Liver (tissue), 9 donors: ENCODE results near the gene CNOT4. TPM values are rescaled to one million over a fixed set of nuclear protein-coding genes. Genes with fewer than 3 reads are reported as not detected.

ENCODE experiments used
- DNase-seq: peaks from one replicate; pipeline ENCODE4 v3.0.0-alpha.2; 2017; ENCODE audit warnings: low spot score
- H3K27ac ChIP-seq, 2 donors: one replicate each; pipeline ENCODE4 v1.7.0; 2013; ENCODE audit warnings: inconsistent platforms in 2 of 2, low read length in 2 of 2, control low read depth in 1 of 2, low read depth in 1 of 2, mild to moderate bottlenecking in 1 of 2
- H3K27me3 ChIP-seq, 4 donors: one replicate each; pipeline versions ENCODE4 v1.6.1 to v1.7.0; 2013; ENCODE audit warnings: low read length in 3 of 4, inconsistent platforms in 1 of 4, mild to moderate bottlenecking in 1 of 4, moderate library complexity in 1 of 4; ENCODE audit not compliant: control insufficient read depth in 4 of 4, insufficient read depth in 4 of 4
- H3K36me3 ChIP-seq, 4 donors: one replicate each; pipeline versions ENCODE4 v1.6.1 to v1.7.0; 2013; ENCODE audit warnings: low read length in 3 of 4, mild to moderate bottlenecking in 3 of 4, low read depth in 1 of 4, moderate library complexity in 1 of 4; ENCODE audit not compliant: control insufficient read depth in 4 of 4, insufficient read depth in 3 of 4
- H3K4me1 ChIP-seq, 4 donors: one replicate each; pipeline versions ENCODE4 v1.6.1 to v1.7.0; 2013; ENCODE audit warnings: low read length in 3 of 4, mild to moderate bottlenecking in 3 of 4, moderate library complexity in 1 of 4; ENCODE audit not compliant: control insufficient read depth in 4 of 4, insufficient read depth in 4 of 4
- H3K4me3 ChIP-seq, 3 donors: one replicate each; pipeline versions ENCODE4 v1.6.1 to v1.7.0; 2013; ENCODE audit warnings: low read length in 3 of 3, control low read depth in 1 of 3, low read depth in 1 of 3, mild to moderate bottlenecking in 1 of 3
- H3K9ac ChIP-seq, 2 donors: one replicate each; pipeline ENCODE4 v1.7.0; 2013; ENCODE audit warnings: low read length in 2 of 2, mild to moderate bottlenecking in 2 of 2, moderate library complexity in 2 of 2, control low read depth in 1 of 2, low read depth in 1 of 2
- H3K9me3 ChIP-seq, 4 donors: one replicate each; pipeline versions ENCODE4 v1.6.1 to v1.7.0; 2013; ENCODE audit warnings: low read length in 3 of 4; ENCODE audit not compliant: control insufficient read depth in 4 of 4
- ATF3 ChIP-seq: IDR thresholded peaks from 2 replicates; pipeline ENCODE4 v1.6.1; 2016; ENCODE audit warnings: antibody characterized with exemption
- CTCF ChIP-seq: fragments of 150-350 bp; IDR thresholded peaks from 2 replicates; pipeline ENCODE4 v1.5.1; 2017; ENCODE audit warnings: improper control_type of control experiment, low read depth, low read length; ENCODE audit not compliant: missing input control
- FOXA1 ChIP-seq: IDR thresholded peaks from 2 replicates; pipeline ENCODE4 v1.6.1; 2016; ENCODE audit warnings: antibody characterized with exemption
- FOXA2 ChIP-seq: IDR thresholded peaks from 2 replicates; pipeline ENCODE4 v1.6.1; 2016; ENCODE audit warnings: antibody characterized with exemption
- HNF4A ChIP-seq, 2 donors: conservative IDR thresholded peaks; 2 replicates each; pipeline ENCODE4 v1.6.1; 2016; ENCODE audit warnings: antibody characterized with exemption in 2 of 2, mild to moderate bottlenecking in 2 of 2
- HNF4G ChIP-seq: IDR thresholded peaks from 2 replicates; pipeline ENCODE4 v1.6.1; 2016; ENCODE audit warnings: antibody characterized with exemption
- JUND ChIP-seq, 2 donors: IDR thresholded peaks; 2 replicates each; pipeline ENCODE4 v1.6.1; 2016; ENCODE audit warnings: antibody characterized with exemption in 2 of 2
- MAX ChIP-seq: IDR thresholded peaks from 2 replicates; pipeline ENCODE4 v1.6.1; 2016; ENCODE audit warnings: antibody characterized with exemption
- NR2F2 ChIP-seq: IDR thresholded peaks from 2 replicates; pipeline ENCODE4 v1.6.1; 2016; ENCODE audit warnings: antibody characterized with exemption
- RAD21 ChIP-seq, 2 donors: IDR thresholded peaks; 2 replicates each; pipeline ENCODE4 v1.6.1; 2016; ENCODE audit warnings: antibody characterized with exemption in 2 of 2, mild to moderate bottlenecking in 2 of 2
- REST ChIP-seq: IDR thresholded peaks from 2 replicates; pipeline ENCODE4 v1.6.1; 2016; ENCODE audit warnings: antibody characterized with exemption, mild to moderate bottlenecking
- RXRA ChIP-seq, 2 donors: IDR thresholded peaks; 2 replicates each; pipeline ENCODE4 v1.6.1; 2017 to 2018; ENCODE audit warnings: antibody characterized with exemption in 2 of 2, mild to moderate bottlenecking in 1 of 2
- SP1 ChIP-seq: IDR thresholded peaks from 2 replicates; pipeline ENCODE4 v1.6.1; 2018; ENCODE audit warnings: antibody characterized with exemption, mild to moderate bottlenecking
- TAF1 ChIP-seq: conservative IDR thresholded peaks from 2 replicates; pipeline ENCODE4 v1.6.1; 2016; ENCODE audit warnings: antibody characterized with exemption, mild to moderate bottlenecking
- YY1 ChIP-seq: IDR thresholded peaks from 2 replicates; pipeline ENCODE4 v1.6.1; 2016; ENCODE audit warnings: antibody characterized with exemption, mild to moderate bottlenecking
- ZBTB33 ChIP-seq: IDR thresholded peaks from 2 replicates; pipeline ENCODE4 v1.6.1; 2016; ENCODE audit warnings: antibody characterized with exemption
- WGBS: extraction: QIAGEN DNeasy Blood & Tissue Kit; methylation state at CpG from one replicate; pipeline ENCODE4 v1.1.7; 2013; 5-methylcytosine and 5-hydroxymethylcytosine counted together
- polyA plus RNA-seq, 2 donors: library from polyadenylated mRNA; stranded (reverse) in 1 of 2; unstranded in 1 of 2; fragments of 200-250 nt in 1 of 2; fragments of >200 nt in 1 of 2; fragmentation: Nextera tagmentation in 1 of 2; extraction: Ambion mirVana in 1 of 2; gene quantifications; one replicate each; pipeline versions ENCODE4 v1.2.1 to v1.2.3, GENCODE V29; 2013 to 2015
- total RNA-seq, 2 donors: library from RNA; depleted of rRNA; stranded (reverse); fragments of >200 nt; gene quantifications; one replicate each; pipeline ENCODE4 v1.2.3, GENCODE V29; 2014
- donor health status: healthy.
- donor health status: healthy.
- donor health status: healthy.
- donor health status: healthy.
- donor health status: healthy.

CNOT4 gene
- total and polyA plus RNA-seq, 4 donors: 3.7 to 11.1 (median 8.6) TPM

GRCh38 chr7:135342887-135343286 lies 167.0 kb downstream of the CNOT4 start:
- no peaks in the 10 kb centered on the region for H3K36me3 ChIP-seq
- 79% methylated on average over 10 of the region's 10 CpGs for WGBS
- no peaks in the 10 kb centered on the region for H3K27me3 ChIP-seq
- no peak overlapping the region for H3K9ac ChIP-seq
- DNase-seq: no peak
- H3K4me1 ChIP-seq: peaks cover 0 to 6% (median 2%) of the 10 kb centered on the region in 4 donors
- H3K9me3 ChIP-seq: no peaks in the 10 kb centered on the region
- H3K4me3 ChIP-seq: no peak overlapping the region
- TF ChIP-seq MAX: no peak
- no peak for TF ChIP-seq RAD21 (IDR thresholded peaks at IDR 0.05)
- TF ChIP-seq NR2F2: no peak
- no peak for TF ChIP-seq ATF3
- no peak for TF ChIP-seq JUND (IDR thresholded peaks at IDR 0.05)
- no peak for TF ChIP-seq FOXA2
- TF ChIP-seq CTCF: no peak
- TF ChIP-seq TAF1: no peak
- no peak for TF ChIP-seq ZBTB33
- no peak overlapping the region for H3K27ac ChIP-seq

- WGBS: 30% methylated on average over 5 of the region's 5 CpGs
- H3K36me3 ChIP-seq: no peaks in the 10 kb centered on the region
- H3K27ac ChIP-seq: no peak overlapping the region
- TF ChIP-seq RAD21 (IDR thresholded peaks at IDR 0.05) (peak; percentile 82 to 84), YY1 (no peak), HNF4G (peak; percentile 85), NR2F2 (no peak), REST (peak; percentile 31), HNF4A (conservative IDR thresholded peaks at IDR 0.05) (peak; percentile 93 to 97), JUND (IDR thresholded peaks at IDR 0.05) (peak; percentile 22 to 47), SP1 (peak; percentile 75), FOXA1 (peak; percentile 23), RXRA (IDR thresholded peaks at IDR 0.05) (peak; percentile 38 to 52), FOXA2 (no peak), CTCF (peak; percentile 55)
- no peaks in the 10 kb centered on the region for H3K27me3 ChIP-seq
- peaks cover 0 to 6% (median 2%) of the 10 kb centered on the region in 4 donors for H3K4me1 ChIP-seq
- no peaks in the 10 kb centered on the region for H3K9me3 ChIP-seq
- no peak overlapping the region for H3K4me3 ChIP-seq
- H3K9ac ChIP-seq: no peak overlapping the region
- peak; percentile 38 for DNase-seq
Observed at GRCh38 chr7:135341049-135341448, 168.9 kb downstream of the CNOT4 start.
